Measurements from ENCODE around the gene WNT5A.

GRCh38 chr3:55484191-55484689 is 2.9 kb downstream of the WNT5A start:
- TF ChIP-seq YY1 (IDR thresholded peaks at IDR 0.05; ENCODE audit: insufficient read depth, insufficient read length) (no peak), ZNF274 (IDR thresholded peaks at IDR 0.05; ENCODE audit: low read depth, low read length) (no peak), SUZ12 (IDR thresholded peaks at IDR 0.05; ENCODE audit: extremely low read depth, insufficient read depth, insufficient read length) (no peak)

Measured in NT2/D1 (cell line).